Activated CD4-positive, CD25-positive, alpha-beta regulatory T cell (primary cell): ENCODE data around the gene UBC.
"Not testable (repeated sequence)": the region's sequence is repeated elsewhere in the genome, so short reads cannot be mapped to it uniquely, and the experiment has no call there.

Source experiments
- DNase-seq, 4 experiments: peaks; one replicate each; lab custom pipeline; 2025; lab: John Stamatoyannopoulos, UW

The UBC gene

DNA sequence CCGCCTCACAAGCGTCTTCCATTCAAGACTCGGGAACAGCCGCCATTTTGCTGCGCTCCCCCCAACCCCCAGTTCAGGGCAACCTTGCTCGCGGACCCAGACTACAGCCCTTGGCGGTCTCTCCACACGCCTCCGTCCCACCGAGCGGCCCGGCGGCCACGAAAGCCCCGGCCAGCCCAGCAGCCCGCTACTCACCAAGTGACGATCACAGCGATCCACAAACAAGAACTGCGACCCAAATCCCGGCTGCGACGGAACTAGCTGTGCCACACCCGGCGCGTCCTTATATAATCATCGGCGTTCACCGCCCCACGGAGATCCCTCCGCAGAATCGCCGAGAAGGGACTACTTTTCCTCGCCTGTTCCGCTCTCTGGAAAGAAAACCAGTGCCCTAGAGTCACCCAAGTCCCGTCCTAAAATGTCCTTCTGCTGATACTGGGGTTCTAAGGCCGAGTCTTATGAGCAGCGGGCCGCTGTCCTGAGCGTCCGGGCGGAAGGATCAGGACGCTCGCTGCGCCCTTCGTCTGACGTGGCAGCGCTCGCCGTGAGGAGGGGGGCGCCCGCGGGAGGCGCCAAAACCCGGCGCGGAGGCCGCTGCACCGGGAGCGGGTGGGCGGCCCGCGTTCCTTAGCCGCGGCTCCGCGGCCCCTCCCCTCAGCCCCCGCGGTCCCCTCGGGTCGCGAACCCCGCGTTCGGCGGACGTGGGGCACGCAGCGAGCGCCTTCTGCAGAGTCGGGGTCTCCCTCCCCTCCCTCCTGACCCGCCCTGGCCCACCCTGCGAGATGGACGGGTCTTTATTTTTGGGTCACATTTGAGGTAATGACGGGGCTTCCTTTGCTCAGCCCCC, at the start of gene UBC:
TSS of gene UBC (minus strand) at position 259 of the 847 bp plus-strand sequence. CDS start 879 bp downstream, outside the sequence.
- no peak for DNase-seq

DNA sequence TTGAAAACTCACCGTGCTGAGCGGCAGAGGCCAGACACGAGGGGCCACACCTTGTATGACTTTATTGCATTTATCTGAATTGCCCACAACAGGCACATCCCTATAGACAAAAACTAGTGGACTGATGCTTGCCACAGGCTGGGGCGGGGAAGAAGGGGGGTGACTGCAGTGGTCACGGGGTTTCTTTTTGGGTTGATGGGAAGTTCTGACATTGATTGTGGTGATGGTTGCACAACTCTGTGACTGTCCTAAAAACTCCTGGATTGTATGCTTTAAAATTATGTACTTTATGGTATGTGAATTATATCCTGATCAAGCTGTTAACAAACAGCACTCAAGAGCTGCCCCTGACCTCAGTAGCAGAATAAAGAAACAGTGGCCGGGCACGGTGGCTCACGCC, 48.8 kb upstream of the UBC start:
- no peak for DNase-seq

DNA sequence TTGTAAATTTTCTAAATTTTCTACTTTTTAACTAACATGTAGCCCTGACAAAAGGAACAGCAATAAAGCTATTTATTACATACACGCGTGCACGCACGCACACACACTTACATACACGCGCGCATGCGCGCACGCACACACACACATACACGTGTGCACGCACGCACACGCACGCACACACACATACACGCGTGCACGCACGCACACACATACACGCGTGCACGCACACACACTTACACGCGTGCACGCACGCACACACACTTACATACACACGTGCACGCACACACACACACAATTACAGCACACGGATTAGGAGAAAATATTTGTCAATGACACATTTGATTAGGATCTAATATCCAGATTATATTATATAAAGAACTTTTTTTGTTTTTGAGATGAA, 46.6 kb upstream of the UBC start:
- no peak for DNase-seq

DNA sequence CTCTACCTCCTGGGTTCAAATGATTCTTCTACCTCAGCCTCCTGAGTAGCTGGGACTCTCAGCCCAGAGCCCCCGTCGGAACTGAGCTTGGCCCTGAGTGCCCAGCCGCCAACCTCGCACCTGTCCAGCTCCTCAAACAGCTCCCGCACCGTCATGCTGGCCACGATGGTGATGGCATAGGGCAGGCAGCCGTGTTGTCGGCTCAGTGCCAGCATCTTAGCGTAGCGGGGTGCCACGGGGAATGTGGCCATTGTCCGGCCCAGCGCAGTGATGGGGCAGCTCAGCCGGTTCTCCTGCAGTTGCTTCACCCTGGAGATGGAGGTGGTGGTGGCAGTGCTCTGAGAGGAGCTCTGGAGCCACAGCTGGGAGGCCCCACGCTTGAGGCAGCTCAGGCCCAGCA, 42.1 kb upstream of the UBC start:
- DNase-seq, result no peak

DNA sequence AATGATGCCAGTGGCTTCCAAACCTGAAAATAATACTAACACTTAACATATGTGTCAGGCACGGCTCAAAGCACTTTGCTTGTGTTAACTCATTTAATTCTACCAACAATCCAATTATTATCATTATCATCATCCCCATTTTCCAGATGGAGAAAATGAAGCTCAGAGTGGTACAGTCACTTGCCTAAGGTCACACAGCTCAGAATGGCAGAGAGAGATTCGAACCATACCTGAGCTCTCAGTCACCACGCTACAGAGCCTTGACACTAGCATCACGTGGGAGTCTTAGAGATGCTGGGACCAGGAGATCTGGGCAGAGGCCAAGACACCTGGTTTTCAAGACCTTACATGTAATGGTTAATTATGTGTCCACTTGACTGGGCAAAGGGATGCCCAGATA, 40.3 kb upstream of the UBC start:
- no peak for DNase-seq

DNA sequence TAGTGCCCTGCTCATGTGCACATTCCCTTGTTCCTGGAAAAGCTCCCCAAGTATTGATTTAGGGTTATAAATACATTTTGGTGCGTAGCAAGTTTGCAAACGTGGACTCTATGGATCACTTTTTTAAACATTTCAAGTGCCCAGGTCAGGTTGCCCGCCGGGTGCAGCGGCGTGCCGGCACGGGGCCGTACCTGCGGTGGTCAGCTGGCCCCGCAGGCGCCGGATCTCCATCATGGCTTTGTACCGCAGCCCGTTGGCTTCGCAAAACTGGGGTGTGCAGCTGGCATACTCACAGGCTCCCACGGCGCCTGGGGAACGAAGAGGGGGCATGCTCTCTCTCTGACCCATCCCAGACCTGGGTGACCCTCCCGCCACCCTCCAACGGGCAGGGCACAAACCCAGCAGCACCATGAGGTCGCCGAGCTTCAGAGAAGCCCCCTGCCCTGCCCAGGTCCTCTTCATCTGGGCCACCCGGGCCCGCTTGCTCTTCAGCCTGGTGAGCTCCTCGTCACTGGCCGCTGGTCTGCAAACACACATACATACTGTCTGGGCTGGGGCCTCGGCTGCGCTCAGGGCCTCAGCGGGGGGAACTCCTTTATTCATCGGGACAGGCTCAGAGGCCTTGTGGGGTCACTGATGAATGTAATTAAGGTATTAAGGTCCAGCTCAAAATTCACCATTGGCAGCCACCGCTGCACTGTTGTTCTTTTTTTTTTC, 39.4 kb upstream of the UBC start:
- DNase-seq, result no peak

DNA sequence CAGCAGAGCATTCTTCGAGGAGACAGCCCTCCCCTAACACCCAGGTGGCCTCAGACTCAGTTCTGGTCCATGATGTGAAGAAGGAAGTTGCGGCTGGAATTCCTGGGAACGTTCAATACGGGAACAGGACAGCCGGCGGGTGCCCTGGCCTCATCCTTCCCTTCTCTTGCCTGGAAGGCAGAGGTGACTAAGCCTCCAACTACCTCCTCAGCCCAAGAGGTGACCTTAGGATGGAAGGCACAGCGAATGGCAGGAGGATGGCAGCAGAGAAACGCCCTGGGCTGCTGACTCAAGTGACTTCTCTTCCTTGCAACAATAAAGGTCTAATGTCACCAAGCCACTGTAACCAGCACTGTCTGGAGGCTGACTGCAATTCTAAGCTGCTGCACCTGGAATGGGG, 38.4 kb upstream of the UBC start:
- DNase-seq, result no peak

DNA sequence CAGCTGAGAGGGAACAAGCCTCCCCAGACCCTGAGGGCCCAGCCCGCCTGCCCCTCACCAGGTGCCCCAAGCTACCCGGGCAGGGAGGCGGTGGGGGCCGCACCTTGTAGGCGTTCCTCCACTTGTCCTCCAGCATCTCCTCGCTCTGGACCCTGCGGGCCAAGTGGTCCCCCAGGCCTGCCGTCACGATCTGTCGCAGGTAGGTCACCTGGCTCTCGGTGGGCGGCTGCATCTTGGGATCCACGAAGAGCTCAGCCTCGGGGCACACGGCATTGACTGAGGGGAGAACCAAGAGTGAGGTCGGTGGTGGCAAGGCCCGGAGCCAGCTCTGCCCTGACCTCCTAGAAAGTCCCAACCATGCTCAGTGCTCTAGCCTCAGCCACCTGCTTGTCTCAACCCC, 37.8 kb upstream of the UBC start:
- no peak for DNase-seq

DNA sequence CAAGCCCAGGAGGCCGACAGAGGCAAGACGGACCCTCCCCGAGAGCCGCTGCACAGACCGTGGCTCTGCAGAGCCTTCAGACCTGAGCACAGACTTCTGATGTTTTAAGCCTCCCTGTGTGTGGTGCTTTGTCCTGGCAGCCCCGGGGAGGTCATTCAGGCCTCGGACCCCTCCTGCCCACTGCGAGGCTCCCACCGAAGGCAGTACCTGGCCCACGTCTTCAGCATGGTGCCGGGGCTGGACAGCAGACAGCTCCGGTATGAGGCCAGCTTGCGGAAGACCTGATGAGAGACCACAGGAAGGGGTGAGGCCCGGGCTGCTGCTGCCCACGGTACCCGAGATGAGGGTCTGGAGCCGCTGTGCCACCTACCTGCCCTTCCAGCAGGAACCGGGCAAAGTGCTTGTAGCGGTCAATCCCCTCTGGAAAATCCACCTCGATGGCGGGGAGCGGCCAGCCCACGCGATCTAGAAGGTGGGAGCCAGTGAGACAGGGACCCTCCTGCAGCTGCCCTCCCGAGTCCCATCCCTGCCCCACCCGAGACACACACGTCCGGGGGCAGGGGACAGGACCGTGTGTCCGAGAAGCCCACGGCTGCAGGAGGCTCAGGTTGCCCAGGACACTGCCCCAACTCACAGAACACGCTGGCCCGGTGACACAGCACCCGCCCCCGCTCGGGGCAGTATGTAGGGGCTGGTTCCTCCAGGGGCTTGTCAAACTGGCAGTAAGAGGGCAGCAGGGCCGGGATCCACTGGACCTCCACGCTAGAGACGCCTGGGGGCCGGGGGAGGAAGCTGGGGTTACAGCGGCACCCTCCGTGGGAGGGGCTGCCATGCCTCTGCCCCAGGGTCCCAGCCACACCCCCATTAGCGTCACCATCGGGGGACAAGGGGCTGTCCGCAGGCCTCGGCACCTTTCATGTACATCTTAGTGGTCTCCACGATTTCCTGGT, 35.6 kb upstream of the UBC start:
- no peak for DNase-seq

DNA sequence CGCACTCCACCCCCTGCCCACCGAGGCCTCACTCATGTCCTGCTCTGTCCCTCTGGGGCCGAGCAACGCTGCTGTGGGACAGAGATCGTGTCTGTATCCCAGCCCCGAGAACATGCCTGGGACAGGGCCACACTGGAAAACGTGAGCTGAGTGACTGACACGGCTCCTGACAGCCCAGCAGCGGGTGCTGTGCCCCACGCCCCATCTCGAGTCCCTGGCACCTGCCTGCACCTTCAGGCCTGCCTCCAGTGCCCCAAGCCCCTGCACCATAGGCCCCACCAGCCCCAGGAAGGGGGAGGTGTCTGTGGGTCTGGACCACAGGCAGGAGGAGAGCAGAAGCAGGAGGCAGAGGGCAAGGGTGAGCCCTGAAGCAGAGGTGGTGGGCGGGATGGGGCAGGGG, 34.6 kb upstream of the UBC start:
- no peak for DNase-seq

DNA sequence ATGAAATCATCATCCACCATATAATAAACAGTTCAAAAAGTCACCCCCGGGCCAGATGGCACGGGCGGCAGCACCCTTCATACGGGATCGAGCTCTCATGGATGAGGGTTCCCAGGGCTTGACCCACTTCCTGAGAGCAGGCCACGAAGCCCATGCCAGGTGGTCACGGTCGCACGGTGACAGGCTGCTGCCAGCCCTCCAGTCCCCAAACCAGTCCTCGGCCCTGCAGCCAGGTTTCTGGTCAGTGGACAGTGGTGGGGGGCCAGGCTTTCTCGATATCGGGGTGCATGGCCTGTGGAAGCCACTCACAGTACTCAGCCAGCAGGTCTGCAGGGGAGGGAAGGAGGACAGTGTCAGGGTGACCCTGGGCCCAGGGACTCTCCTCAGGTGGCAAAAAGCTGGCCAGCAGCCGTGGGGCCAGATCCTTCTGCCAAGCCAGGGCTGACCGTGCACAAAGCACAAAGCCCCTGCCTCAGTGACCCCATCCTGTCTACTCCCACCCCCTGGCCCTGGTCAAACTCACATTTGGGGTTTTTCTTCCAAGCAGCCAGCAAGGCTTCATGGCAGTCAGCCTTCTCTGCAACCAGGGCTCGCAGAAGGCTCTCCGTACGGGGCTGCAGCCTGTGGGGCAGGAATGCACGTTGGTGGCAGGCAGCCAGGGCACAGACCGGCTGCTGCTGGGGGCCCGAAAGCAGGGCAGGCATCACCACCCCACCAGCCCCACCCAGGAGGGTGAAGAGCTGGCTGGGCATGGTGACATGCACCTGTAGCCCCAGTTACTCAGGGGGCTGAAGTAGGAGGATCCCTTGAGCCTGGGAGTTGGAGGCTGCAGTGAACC, 33.3 kb upstream of the UBC start:
- no peak for DNase-seq

DNA sequence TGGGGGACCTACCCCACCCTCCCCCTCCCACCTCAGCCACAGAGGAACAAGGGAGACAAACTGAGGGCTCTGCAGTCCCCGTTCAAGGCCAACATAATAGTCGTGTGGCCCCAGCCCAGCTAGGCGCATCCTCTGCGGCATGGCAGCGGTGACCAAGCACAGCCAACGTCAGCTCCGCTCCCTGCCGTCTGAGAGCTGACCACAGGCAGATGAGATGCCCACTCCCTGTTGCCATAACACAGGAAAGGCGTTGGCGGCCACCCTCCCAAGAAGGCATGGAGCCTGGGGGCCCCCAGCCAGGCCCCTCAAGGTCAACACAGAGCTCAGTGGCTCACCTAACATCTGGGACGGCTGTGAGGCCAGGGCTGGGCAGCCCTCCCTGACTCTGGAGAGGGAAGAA, 32.6 kb upstream of the UBC start:
- no peak for DNase-seq

DNA sequence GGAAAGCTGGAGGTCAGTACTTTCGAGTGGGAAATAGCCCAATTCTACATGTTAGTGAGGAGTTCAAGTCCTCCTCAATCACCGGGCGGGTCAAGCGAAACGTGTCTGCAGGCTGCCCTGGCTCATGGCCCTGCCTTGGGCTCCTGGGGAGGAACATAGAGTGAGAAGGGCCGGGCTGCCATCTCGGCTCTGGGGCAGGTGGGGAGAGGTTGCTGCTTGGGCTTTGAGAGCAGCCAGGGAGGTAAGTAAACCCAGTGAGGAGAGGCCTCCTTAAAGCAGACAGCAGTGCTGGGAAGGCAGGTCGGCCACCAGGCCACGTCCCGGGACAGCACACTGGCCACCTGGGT, 32.0 kb upstream of the UBC start:
- no peak for DNase-seq

DNA sequence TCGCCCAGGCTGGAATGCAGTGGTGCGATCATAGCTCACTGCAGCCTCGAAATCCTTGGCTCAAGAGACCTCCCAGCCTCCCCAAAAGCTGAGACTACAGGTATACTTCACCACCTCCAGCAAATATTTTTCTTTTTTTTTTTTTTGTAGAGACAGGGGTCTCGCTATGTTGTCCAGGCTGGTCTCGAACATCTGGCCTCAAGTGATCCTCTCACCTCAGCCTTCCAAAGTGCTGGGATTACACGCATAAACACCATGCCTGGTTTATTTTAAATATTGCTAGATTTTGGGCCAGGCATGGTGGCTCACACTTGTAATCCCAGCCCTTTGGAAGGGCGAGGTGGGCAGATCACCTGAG, 26.7 kb upstream of the UBC start:
- no peak for DNase-seq

DNA sequence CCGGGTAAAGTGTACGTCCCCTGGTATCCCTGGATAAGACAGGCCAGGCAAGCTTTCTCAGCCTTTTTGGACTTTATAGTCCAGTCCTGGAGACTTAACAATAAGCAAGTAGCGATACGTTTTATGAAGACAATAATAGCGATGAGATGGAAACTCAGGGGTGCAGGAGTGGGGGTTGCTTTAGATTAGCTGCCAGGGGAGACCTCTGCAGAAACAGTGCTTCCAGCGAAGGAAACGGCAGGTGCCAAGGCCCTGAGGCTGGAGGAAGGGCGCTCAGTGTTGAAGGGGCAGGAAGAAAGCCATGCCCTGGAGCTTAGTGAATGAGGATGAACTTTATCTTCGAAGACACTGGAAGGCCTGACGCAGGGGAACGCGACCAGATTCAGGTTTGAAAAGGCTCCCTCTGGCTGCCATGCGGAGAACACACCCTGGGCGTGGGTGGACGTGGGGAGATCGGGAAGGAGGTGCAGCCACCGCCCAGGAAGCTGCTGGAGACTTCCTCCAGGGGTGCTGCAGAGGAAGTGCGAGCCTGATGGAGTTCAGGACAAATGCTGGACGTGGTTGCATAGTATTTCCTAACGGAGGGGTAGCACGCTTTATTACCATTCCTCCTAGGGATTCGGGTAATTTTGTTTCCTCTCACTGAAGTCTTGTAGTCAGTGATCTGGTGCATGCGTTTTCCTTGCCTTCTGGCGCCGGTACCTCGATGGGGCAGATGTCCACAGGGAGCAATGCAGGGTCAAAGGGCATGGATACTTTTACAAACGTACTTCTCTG, 26.1 kb upstream of the UBC start:
- no peak for DNase-seq

DNA sequence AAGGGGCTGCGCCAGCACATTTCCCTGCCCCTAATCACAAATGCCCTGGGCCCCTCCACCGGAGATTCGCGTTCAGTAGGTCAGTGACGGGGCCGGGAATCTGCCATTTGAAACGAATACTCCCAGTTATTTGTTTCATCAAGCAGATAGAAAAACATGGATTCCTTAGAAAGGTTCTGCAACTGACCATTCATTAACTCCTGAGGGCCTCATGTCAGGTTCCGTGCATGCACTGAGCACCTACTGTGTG, 25.6 kb upstream of the UBC start:
- DNase-seq, result no peak

DNA sequence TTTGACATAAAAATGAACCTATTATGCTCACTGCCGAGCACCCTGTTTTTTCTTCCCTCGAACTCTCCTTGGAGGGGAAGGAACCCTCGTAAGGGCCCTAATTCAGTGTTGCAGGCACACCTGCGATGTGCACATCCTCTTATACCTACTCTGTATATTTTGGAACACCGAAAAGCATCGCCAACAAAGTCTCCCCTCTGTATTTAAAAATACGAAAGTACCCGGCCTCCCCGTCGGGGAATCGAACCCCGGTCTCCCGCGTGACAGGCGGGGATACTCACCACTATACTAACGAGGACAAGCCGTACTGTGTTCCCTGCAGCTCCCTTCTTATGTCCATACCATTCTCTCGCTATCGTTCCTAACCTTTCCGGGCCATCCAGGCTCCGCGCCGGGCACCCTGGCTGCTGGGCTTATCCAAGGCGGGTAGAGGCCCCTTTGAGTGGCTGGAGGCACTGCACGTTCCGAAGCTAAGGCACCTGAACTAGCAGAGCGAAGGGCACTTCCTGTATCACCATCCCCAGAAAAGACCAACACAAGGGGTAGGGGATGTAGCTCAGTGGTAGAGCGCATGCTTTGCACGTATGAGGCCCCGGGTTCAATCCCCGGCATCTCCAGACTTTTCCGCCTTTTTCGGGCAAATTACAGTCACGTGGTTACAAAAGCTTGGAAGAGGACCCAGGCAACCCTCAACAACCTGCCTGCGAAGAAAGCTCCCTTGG, 25.1 kb upstream of the UBC start:
- DNase-seq, result no peak

DNA sequence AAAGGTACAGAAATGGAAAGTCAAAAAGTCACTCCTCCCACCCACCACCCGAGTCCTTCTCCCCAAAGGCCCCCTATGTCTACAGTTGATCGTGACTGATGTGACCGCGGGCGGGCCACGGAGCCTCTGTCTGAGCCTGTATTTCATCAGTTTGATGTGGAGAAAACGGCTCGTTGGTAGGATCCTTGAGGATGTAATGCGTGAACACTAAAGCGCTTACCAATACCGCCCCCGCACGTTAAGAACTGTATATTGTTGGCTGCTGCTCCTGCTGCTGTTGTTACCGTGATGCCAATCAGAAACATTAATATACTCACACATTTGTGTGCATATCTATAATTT, 24.6 kb upstream of the UBC start:
- DNase-seq, result no peak

DNA sequence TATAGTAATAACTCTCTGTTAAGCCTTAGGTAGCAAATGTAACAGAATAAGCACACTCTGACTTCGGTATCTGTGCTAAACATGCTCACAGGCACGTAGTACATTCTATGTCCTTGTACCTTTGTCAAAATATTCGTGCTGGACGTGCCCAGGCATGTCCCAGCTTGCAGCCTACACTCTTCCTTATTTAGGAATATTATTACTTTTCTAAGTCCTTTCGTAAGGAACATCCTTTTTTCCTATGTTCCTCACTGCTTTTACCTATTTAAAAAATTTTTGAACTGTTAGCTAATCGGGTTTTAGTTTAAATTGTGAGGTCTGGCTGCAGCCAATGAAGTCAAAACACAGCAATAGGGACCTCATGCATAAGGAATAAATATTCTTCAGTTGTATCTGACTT, 24.1 kb upstream of the UBC start:
- no peak for DNase-seq

DNA sequence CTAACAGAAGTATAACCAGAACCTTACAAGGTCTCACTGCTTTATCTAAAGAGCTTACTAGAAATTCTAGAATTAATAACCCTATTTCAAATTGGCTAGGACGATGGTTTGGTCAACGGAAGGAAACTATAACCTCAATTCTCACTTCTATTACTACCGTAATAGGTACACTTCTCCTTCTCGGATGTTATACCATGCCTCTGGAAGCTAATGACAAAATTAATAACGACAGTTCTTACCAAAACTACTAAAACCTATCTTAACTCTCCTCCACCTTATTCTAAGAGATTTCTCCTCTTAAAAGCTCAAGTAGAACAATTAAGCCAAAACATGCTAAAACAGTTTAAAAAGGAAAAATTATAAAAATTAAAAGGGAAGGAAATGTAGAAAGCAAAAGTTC, 23.7 kb upstream of the UBC start:
- DNase-seq, result no peak

DNA sequence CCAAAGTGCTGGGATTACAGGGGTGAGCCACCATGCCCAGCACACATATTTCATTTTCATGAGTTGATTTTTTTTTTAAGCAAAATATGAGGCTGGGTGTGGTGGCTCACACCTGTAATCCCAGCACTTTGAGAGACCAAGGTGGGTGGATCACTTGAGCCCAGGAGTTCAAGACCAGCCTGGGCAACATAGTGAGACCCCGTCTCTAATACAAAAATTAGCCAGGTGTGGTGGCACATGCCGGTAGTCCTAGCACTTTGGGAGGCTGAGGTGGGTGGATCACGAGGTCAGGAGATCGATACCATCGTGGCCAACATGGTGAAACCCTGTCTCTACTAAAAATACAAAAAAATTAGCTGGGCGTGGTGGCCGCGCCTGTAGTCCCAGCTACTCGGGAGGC, 17.1 kb upstream of the UBC start:
- not testable (repeated sequence) for DNase-seq
